Measurements from ENCODE around the gene AP2A2. TPM values are rescaled to one million over a fixed set of nuclear protein-coding genes. Genes with fewer than 3 reads are reported as not detected.

AP2A2 gene
- total RNA-seq, 1 experiment from 2014 or later, result 55.5 TPM

GRCh38 chr11:1037506-1038055, 111.9 kb downstream of the AP2A2 start:
- POLR2A ChIA-PET, result no interaction called here

GRCh38 chr11:1038361-1038760, 112.7 kb downstream of the AP2A2 start:
- H3K4me2 ChIP-seq (ENCODE audit: low read length), result no peak overlapping the region
- BruUV-seq (replicated peaks), result no TSS peak
- intact Hi-C loops (cut with micrococcal nuclease), result no loop called here
- ChIA-PET POLR2A (no interaction called here), CTCF (interaction anchor here (1.0 kb wide), 1 partner anchor 13 kb away, joined by 3 read pairs; no protein-coding TSS in a partner anchor), RAD21 (ENCODE audit: low non-redundant PET in 1 of 2, low total read pairs in 2 of 2, uncharacterized antibody in 2 of 2, unreplicated experiment in 2 of 2) (no interaction called here)
- no peak overlapping the region for H3K27ac ChIP-seq (ENCODE audit: low read depth, low read length)
- no peaks in the 10 kb centered on the region for H4K20me1 ChIP-seq (ENCODE audit: insufficient read depth)
- H3K4me3 ChIP-seq (replicated peaks in 1 of 2; ENCODE audit: low read depth in 1 of 2, low read length in 2 of 2), result no peak overlapping the region
- no peaks in the 10 kb centered on the region for H3K27me3 ChIP-seq (ENCODE audit: insufficient read depth, low read length)
- H3K79me2 ChIP-seq (ENCODE audit: insufficient read depth, low read length), result no peaks in the 10 kb centered on the region
- no peak overlapping the region for H2AFZ ChIP-seq (ENCODE audit: low read depth, low read length, poor library complexity, severe bottlenecking)
- no peaks in the 10 kb centered on the region for H3K36me3 ChIP-seq (ENCODE audit: control insufficient read depth in 1 of 2, insufficient read depth in 2 of 2, low read length in 2 of 2)
- ATAC-seq (no peak), DNase-seq (ENCODE audit: low read depth, low spot score) (no peak)
- no peaks in the 10 kb centered on the region for H3K4me1 ChIP-seq (ENCODE audit: control insufficient read depth in 1 of 2, insufficient read depth in 2 of 2, low read length in 2 of 2)
- H3K9ac ChIP-seq (ENCODE audit: low read length), result no peak overlapping the region
- no peaks in the 10 kb centered on the region for H3K9me2 ChIP-seq (ENCODE audit: insufficient read depth)
- no peaks in the 10 kb centered on the region for H3K9me3 ChIP-seq (ENCODE audit: control insufficient read depth in 1 of 2, insufficient read depth in 1 of 2, low read depth in 1 of 2, low read length in 2 of 2)
- TF ChIP-seq EZH2phosphoT487 (IDR thresholded peaks at IDR 0.05; ENCODE audit: borderline replicate concordance), result no peak
- TF ChIP-seq SRF (IDR thresholded peaks at IDR 0.05; ENCODE audit: low read depth), result no peak
- TF ChIP-seq RAD21 (IDR thresholded peaks at IDR 0.05; ENCODE audit: low read depth), result no peak
- TF ChIP-seq JUND (IDR thresholded peaks at IDR 0.05), result no peak
- TF ChIP-seq POLR2A (IDR thresholded peaks at IDR 0.05; ENCODE audit: borderline replicate concordance, extremely low read depth, insufficient read depth, insufficient read length), result no peak
- TF ChIP-seq SP1 (IDR thresholded peaks at IDR 0.05; ENCODE audit: low read depth), result no peak
- TF ChIP-seq EZH2 (IDR thresholded peaks at IDR 0.05), result no peak
- TF ChIP-seq REST (IDR thresholded peaks at IDR 0.05; ENCODE audit: low read depth), result no peak
- TF ChIP-seq FOSL1 (IDR thresholded peaks at IDR 0.05; ENCODE audit: low read depth), result no peak
- TF ChIP-seq SIN3A (IDR thresholded peaks at IDR 0.05; ENCODE audit: low read depth), result no peak
- TF ChIP-seq YY1 (IDR thresholded peaks at IDR 0.05; ENCODE audit: extremely low read depth, insufficient replicate concordance, low read depth, low read length), result no peak
- TF ChIP-seq EGR1 (IDR thresholded peaks at IDR 0.05; ENCODE audit: low read depth), result no peak
- no peak for TF ChIP-seq CTCF (IDR thresholded peaks at IDR 0.05 in 2 of 3, conservative IDR thresholded peaks at IDR 0.05 in 1 of 3; ENCODE audit: borderline replicate concordance in 1 of 3, insufficient read depth in 1 of 3, low read depth in 2 of 3, low read length in 2 of 3)

More at GRCh38 chr11:1037506-1038055, 111.9 kb downstream of the AP2A2 start:
- H3K4me3 ChIP-seq (replicated peaks in 1 of 2; ENCODE audit: low read depth in 1 of 2, low read length in 2 of 2), result no peak overlapping the region
- H3K79me2 ChIP-seq (ENCODE audit: insufficient read depth, low read length), result no peaks in the 10 kb centered on the region
- RAD21 ChIA-PET (ENCODE audit: low non-redundant PET in 1 of 2, low total read pairs in 2 of 2, uncharacterized antibody in 2 of 2, unreplicated experiment in 2 of 2), result no interaction called here
- H3K36me3 ChIP-seq (ENCODE audit: control insufficient read depth in 1 of 2, insufficient read depth in 2 of 2, low read length in 2 of 2), result no peaks in the 10 kb centered on the region
- H2AFZ ChIP-seq (ENCODE audit: low read depth, low read length, poor library complexity, severe bottlenecking), result no peak overlapping the region
- no peaks in the 10 kb centered on the region for H3K4me1 ChIP-seq (ENCODE audit: control insufficient read depth in 1 of 2, insufficient read depth in 2 of 2, low read length in 2 of 2)
- no peaks in the 10 kb centered on the region; a peak in 1 of 4 replicates for H3K9me3 ChIP-seq (ENCODE audit: control insufficient read depth in 1 of 2, insufficient read depth in 1 of 2, low read depth in 1 of 2, low read length in 2 of 2)
- no peaks in the 10 kb centered on the region for H3K27me3 ChIP-seq (ENCODE audit: insufficient read depth, low read length)
- ATAC-seq, result no peak
- intact Hi-C loops (cut with micrococcal nuclease), result no loop called here
- BruUV-seq (replicated peaks), result no TSS peak
- no peak overlapping the region for H3K27ac ChIP-seq (ENCODE audit: low read depth, low read length)
- H4K20me1 ChIP-seq (ENCODE audit: insufficient read depth), result no peaks in the 10 kb centered on the region
- no peak for TF ChIP-seq ZFX (IDR thresholded peaks at IDR 0.05)
- TF ChIP-seq EZH2phosphoT487 (IDR thresholded peaks at IDR 0.05; ENCODE audit: borderline replicate concordance), result no peak
- TF ChIP-seq POLR2A (IDR thresholded peaks at IDR 0.05; ENCODE audit: borderline replicate concordance, extremely low read depth, insufficient read depth, insufficient read length), result no peak
- no peak for TF ChIP-seq EGR1 (IDR thresholded peaks at IDR 0.05; ENCODE audit: low read depth)
- no peak for TF ChIP-seq ELF1 (IDR thresholded peaks at IDR 0.05; ENCODE audit: borderline replicate concordance, low read depth)
- TF ChIP-seq ATF3 (IDR thresholded peaks at IDR 0.05), result no peak
- TF ChIP-seq CBX3 (IDR thresholded peaks at IDR 0.05; ENCODE audit: low read depth), result no peak
- no peaks in the 10 kb centered on the region for H3K9me2 ChIP-seq (ENCODE audit: insufficient read depth)
- no peak for DNase-seq (ENCODE audit: low read depth, low spot score)
- H3K9ac ChIP-seq (ENCODE audit: low read length), result no peak overlapping the region
- no peak overlapping the region for H3K4me2 ChIP-seq (ENCODE audit: low read length)
- CTCF ChIA-PET, result no interaction called here
